Measurements from ENCODE around the gene CAV2. TPM values are rescaled to one million over a fixed set of nuclear protein-coding genes. Genes with fewer than 3 reads are reported as not detected.

CAV2 gene
- total and polyA plus RNA-seq, 2 of the 8 experiments (the other 6 are each of a cell fraction or from before 2014, with no cell fraction given) = 2.8 to 4.7 TPM

- H3K36me3 ChIP-seq (ENCODE audit: control insufficient read depth in 2 of 4, insufficient read depth in 4 of 4, low read length in 3 of 4) = no peaks in the 10 kb centered on the region
- H3K18ac ChIP-seq (ENCODE audit: extremely low read depth, low read length) = no peak overlapping the region
- no peaks in the 10 kb centered on the region for H3K27me3 ChIP-seq (replicated peaks in 1 of 4; ENCODE audit: control insufficient read depth in 3 of 4, extremely low read depth in 1 of 4, insufficient read depth in 3 of 4, low read length in 3 of 4)
- no peak overlapping the region for H2BK15ac ChIP-seq (ENCODE audit: low read length)
- H3K4ac ChIP-seq (replicated peaks; ENCODE audit: insufficient read length, low read depth, low read length) = no peak overlapping the region
- H3K4me2 ChIP-seq (ENCODE audit: insufficient read depth in 1 of 2, low read depth in 2 of 2, low read length in 2 of 2) = no peak overlapping the region
- H3K56ac ChIP-seq (replicated peaks; ENCODE audit: insufficient read length, low read depth, low read length) = no peak overlapping the region
- WGBS, 2 experiments (ENCODE audit: extremely low coverage in 1 of 2, insufficient coverage in 1 of 2, insufficient read length in 1 of 2, insufficient replicate concordance in 2 of 2, low coverage in 1 of 2, low lambda C conversion rate in 2 of 2, missing lambda C conversion rate in 1 of 2) = 96% methylated on average over 2 of the region's 2 CpGs; no CpG with 5 or more reads in 1 of the 2 experiments
- H3K4me1 ChIP-seq (replicated peaks in 1 of 4; ENCODE audit: control insufficient read depth in 3 of 4, insufficient read depth in 4 of 4, low read length in 3 of 4) = no peaks in the 10 kb centered on the region
- H4K91ac ChIP-seq (replicated peaks; ENCODE audit: insufficient read length, low read length) = no peak overlapping the region
- H2BK5ac ChIP-seq (ENCODE audit: low read depth, low read length) = no peak overlapping the region
- H2BK12ac ChIP-seq (ENCODE audit: low read depth, low read length) = no peak overlapping the region
- H3K79me1 ChIP-seq (ENCODE audit: low read depth, low read length) = no peaks in the 10 kb centered on the region
- H3K9ac ChIP-seq (replicated peaks in 1 of 4; ENCODE audit: extremely low read depth in 1 of 4, low read depth in 3 of 4, low read length in 3 of 4) = no peak overlapping the region
- no peak overlapping the region for H2BK120ac ChIP-seq (replicated peaks; ENCODE audit: low read depth, low read length)
- H2AK5ac ChIP-seq (ENCODE audit: low read depth, low read length) = no peak overlapping the region
- H3K23ac ChIP-seq (ENCODE audit: insufficient read length) = no peak overlapping the region
- no peak overlapping the region for H2BK20ac ChIP-seq (ENCODE audit: low read length)
- H3K23me2 ChIP-seq (ENCODE audit: low read depth, low read length) = no peaks in the 10 kb centered on the region
- no peak overlapping the region for H4K5ac ChIP-seq (ENCODE audit: insufficient read length, low read depth, low read length)
- no peak overlapping the region for H2AFZ ChIP-seq (ENCODE audit: low read length)
- no peaks in the 10 kb centered on the region for H3K9me3 ChIP-seq (ENCODE audit: insufficient read depth in 2 of 2, low read depth in 1 of 2, low read length in 1 of 2)
- H3K79me2 ChIP-seq (ENCODE audit: control insufficient read depth in 1 of 2, insufficient read depth in 2 of 2, low read length in 2 of 2) = no peaks in the 10 kb centered on the region
- no peak for DNase-seq (ENCODE audit: low read depth in 1 of 2, low spot score in 2 of 2)
- ChIA-PET CTCF (ENCODE audit: partially characterized antibody) (interaction anchor here (0.6 to 1.5 kb wide), 5 partner anchors 27 to 289 kb away, joined by 3 to 6 read pairs (median 3); no protein-coding TSS in a partner anchor), POLR2A (ENCODE audit: partially characterized antibody) (no interaction called here)
- no peak for FAIRE-seq
- H4K8ac ChIP-seq (ENCODE audit: extremely low read depth, insufficient read depth, low read length) = no peak overlapping the region
- H3K27ac ChIP-seq (ENCODE audit: low read depth, low read length) = no peak overlapping the region
- no peak overlapping the region for H3K4me3 ChIP-seq (ENCODE audit: extremely low read depth in 1 of 4, insufficient read depth in 2 of 4, low read depth in 3 of 4, low read length in 4 of 4)
- no peak overlapping the region for H3K14ac ChIP-seq (ENCODE audit: insufficient read length)
- no peaks in the 10 kb centered on the region for H4K20me1 ChIP-seq (replicated peaks in 1 of 2; ENCODE audit: control insufficient read depth in 1 of 2, insufficient read depth in 2 of 2, low read length in 2 of 2)
- TF ChIP-seq EGR1 (IDR thresholded peaks at IDR 0.05; ENCODE audit: borderline replicate concordance, low read depth, low read length) (no peak), JUND (IDR thresholded peaks at IDR 0.05; ENCODE audit: low read length) (no peak), KDM5A (IDR thresholded peaks at IDR 0.05; ENCODE audit: low read length) (no peak), EP300 (IDR thresholded peaks at IDR 0.05; ENCODE audit: borderline replicate concordance in 1 of 2, low read depth in 2 of 2, low read length in 2 of 2) (no peak), HDAC2 (IDR thresholded peaks at IDR 0.05; ENCODE audit: borderline replicate concordance in 1 of 2, low read depth in 2 of 2, low read length in 2 of 2) (no peak), SP1 (IDR thresholded peaks at IDR 0.05; ENCODE audit: low read depth, low read length) (no peak), POU5F1 (IDR thresholded peaks at IDR 0.05; ENCODE audit: low read depth, low read length) (no peak), CTBP2 (IDR thresholded peaks at IDR 0.05; ENCODE audit: borderline replicate concordance, insufficient read depth, insufficient read length, low read length) (no peak), BACH1 (IDR thresholded peaks at IDR 0.05; ENCODE audit: low read length) (no peak), RFX5 (IDR thresholded peaks at IDR 0.05; ENCODE audit: borderline replicate concordance, low read depth, low read length) (no peak), MAX (IDR thresholded peaks at IDR 0.05) (no peak), HDAC6 (IDR thresholded peaks at IDR 0.05; ENCODE audit: low read depth, low read length) (no peak), ATF2 (IDR thresholded peaks at IDR 0.05; ENCODE audit: low read length) (no peak)
Measured at GRCh38 chr7:116543664-116544063, 44.1 kb downstream of the CAV2 start.
